Breast epithelium (tissue), 3 donors: ENCODE results near the gene EP300.

Experiments
- POLR2A ChIP-seq: fragments of 450-650 bp; IDR thresholded peaks from one replicate; pipeline ENCODE4 v1.6.1; 2016; ENCODE audit warnings: antibody characterized with exemption, mild to moderate bottlenecking, moderate library complexity
- TF ChIP-seq, protein P1 (sequence below), 3 donors: fragments of 450-650 bp; IDR thresholded peaks; one replicate each; pipeline ENCODE4 v1.5.1; 2016 to 2017; ENCODE audit warnings: antibody characterized with exemption in 3 of 3, mild to moderate bottlenecking in 3 of 3, moderate library complexity in 3 of 3

DNA sequence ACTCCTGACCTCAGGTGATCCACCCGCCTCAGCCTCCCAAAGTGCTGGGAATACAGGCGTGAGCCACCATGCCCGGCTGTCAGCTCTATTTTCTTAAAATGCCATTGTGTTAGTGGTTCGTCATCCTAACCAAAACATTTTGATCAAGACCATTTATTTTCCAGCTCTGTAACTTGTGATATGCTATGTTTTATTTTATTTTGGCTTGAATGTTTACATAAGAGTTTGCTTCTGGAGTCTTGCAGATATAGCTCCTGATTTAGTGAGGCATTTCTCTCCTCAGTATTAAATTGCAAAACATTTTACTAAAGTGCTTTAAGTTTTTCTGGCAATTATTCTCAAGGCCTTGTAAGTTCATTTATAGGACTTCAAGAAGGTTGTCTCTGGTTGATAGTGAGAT is 4.4 kb downstream of the EP300 start:
- TF ChIP-seq POLR2A = no peak
- TF ChIP-seq, protein P1, sequence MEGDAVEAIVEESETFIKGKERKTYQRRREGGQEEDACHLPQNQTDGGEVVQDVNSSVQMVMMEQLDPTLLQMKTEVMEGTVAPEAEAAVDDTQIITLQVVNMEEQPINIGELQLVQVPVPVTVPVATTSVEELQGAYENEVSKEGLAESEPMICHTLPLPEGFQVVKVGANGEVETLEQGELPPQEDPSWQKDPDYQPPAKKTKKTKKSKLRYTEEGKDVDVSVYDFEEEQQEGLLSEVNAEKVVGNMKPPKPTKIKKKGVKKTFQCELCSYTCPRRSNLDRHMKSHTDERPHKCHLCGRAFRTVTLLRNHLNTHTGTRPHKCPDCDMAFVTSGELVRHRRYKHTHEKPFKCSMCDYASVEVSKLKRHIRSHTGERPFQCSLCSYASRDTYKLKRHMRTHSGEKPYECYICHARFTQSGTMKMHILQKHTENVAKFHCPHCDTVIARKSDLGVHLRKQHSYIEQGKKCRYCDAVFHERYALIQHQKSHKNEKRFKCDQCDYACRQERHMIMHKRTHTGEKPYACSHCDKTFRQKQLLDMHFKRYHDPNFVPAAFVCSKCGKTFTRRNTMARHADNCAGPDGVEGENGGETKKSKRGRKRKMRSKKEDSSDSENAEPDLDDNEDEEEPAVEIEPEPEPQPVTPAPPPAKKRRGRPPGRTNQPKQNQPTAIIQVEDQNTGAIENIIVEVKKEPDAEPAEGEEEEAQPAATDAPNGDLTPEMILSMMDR (IDR thresholded peaks at IDR 0.05) = no peak
